Large intestine (tissue), 12 donors: ENCODE results near the gene SHC1. TPM values are rescaled to one million over a fixed set of nuclear protein-coding genes. Genes with fewer than 3 reads are reported as not detected.

ENCODE experiments used
- DNase-seq, 2 donors: peaks; one replicate each; pipeline versions ENCODE4 v3.0.0 to v3.0.0-alpha.2; 2013
- H3K27ac ChIP-seq: one replicate; pipeline ENCODE4 v1.5.1; 2013; ENCODE audit warnings: low read length
- H3K27me3 ChIP-seq: 2 replicates; pipeline ENCODE4 v1.6.1; 2013; ENCODE audit warnings: low read length; ENCODE audit not compliant: control insufficient read depth, insufficient read depth
- H3K36me3 ChIP-seq: 2 replicates; pipeline ENCODE4 v1.6.1; 2013; ENCODE audit warnings: low read length; ENCODE audit not compliant: control insufficient read depth, insufficient read depth
- H3K4me1 ChIP-seq: one replicate; pipeline ENCODE4 v1.6.1; 2013; ENCODE audit warnings: low read length; ENCODE audit not compliant: control insufficient read depth, insufficient read depth
- H3K4me3 ChIP-seq: one replicate; pipeline ENCODE4 v1.5.1; 2013; ENCODE audit warnings: low read length
- H3K9me3 ChIP-seq: one replicate; pipeline ENCODE4 v1.6.1; 2013; ENCODE audit warnings: mild to moderate bottlenecking, low read depth, low read length, moderate library complexity; ENCODE audit not compliant: control insufficient read depth
- WGBS: methylation state at CpG from one replicate; pipeline ENCODE4 v1.1.5; 2013; ENCODE audit warnings: low lambda C conversion rate; ENCODE audit not compliant: insufficient coverage; 5-methylcytosine and 5-hydroxymethylcytosine counted together
- long read RNA-seq, 11 donors: transcript quantifications; one replicate each; lab custom pipeline, GENCODE V29; 2026
- polyA plus RNA-seq: library from polyadenylated mRNA; unstranded; fragments of 120-200 nt; gene quantifications from one replicate; pipeline ENCODE4 v1.2.1, GENCODE V29; 2013

The SHC1 gene
- polyA plus RNA-seq, result 76.4 TPM
- long read RNA-seq, donor 1, partial matches to known transcripts, result 0 of 7 reads
- long read RNA-seq, donor 1, other reads (novel, unspliced or antisense), result 0 of 7 reads
- long read RNA-seq, donor 2, transcript SHC1-205 (13 exons, 3,062 nt), result major isoform, 5 of 14 reads
- long read RNA-seq, donor 2, partial matches to known transcripts, result 7 of 14 reads
- long read RNA-seq, donor 2, other reads (novel, unspliced or antisense), result 0 of 14 reads
- long read RNA-seq, donor 3, result 0 reads
- long read RNA-seq, donor 4, result 0 reads
- long read RNA-seq, donor 5, partial matches to known transcripts, result 0 of 9 reads
- long read RNA-seq, donor 5, other reads (novel, unspliced or antisense), result 0 of 9 reads
- long read RNA-seq, donor 6, partial matches to known transcripts, result 5 of 80 reads
- long read RNA-seq, donor 6, other reads (novel, unspliced or antisense), result 68 of 80 reads
- long read RNA-seq, donor 7, partial matches to known transcripts, result 5 of 13 reads
- long read RNA-seq, donor 7, other reads (novel, unspliced or antisense), result 0 of 13 reads
- long read RNA-seq, donor 8, partial matches to known transcripts, result 8 of 126 reads
- long read RNA-seq, donor 8, other reads (novel, unspliced or antisense), result 107 of 126 reads
- long read RNA-seq, donor 9, transcript SHC1-205 (13 exons, 3,062 nt), result major isoform, 5 of 97 reads
- long read RNA-seq, donor 9, partial matches to known transcripts, result 0 of 97 reads
- long read RNA-seq, donor 9, other reads (novel, unspliced or antisense), result 88 of 97 reads
- long read RNA-seq, donor 10, transcript SHC1-205 (13 exons, 3,062 nt), result major isoform, 5 of 12 reads
- long read RNA-seq, donor 10, partial matches to known transcripts, result 0 of 12 reads
- long read RNA-seq, donor 10, other reads (novel, unspliced or antisense), result 0 of 12 reads
- long read RNA-seq, donor 11, partial matches to known transcripts, result 0 of 74 reads
- long read RNA-seq, donor 11, other reads (novel, unspliced or antisense), result 66 of 74 reads

- peak; percentile 84 to 85 for DNase-seq
- H3K27ac ChIP-seq, result peak within 1 kb of the TSS; percentile 70
- H3K27me3 ChIP-seq, result no peaks in the 10 kb centered on the region
- no peaks in the 10 kb centered on the region for H3K9me3 ChIP-seq
- WGBS, result 24% methylated on average over 3 of the region's 15 CpGs
- H3K36me3 ChIP-seq, result peaks cover 41% of the 10 kb centered on the region
- H3K4me1 ChIP-seq, result peaks cover 30% of the 10 kb centered on the region
- H3K4me3 ChIP-seq, result peak within 1 kb of the TSS; percentile 33
These were observed at the start of gene SHC1 for GRCh38 chr1:154970631-154971340. Gene SHC1 (minus strand): TSS chr1:154970747. CDS start chr1:154970526, 221 bp downstream.

GRCh38 chr1:155019377-155020245 is 49.1 kb upstream of the SHC1 start:
- H3K36me3 ChIP-seq, result peaks cover 23% of the 10 kb centered on the region

GRCh38 chr1:155018617-155019348 is 48.2 kb upstream of the SHC1 start:
- Histone ChIP-seq H3K4me3 (no peak overlapping the region), H3K27me3 (no peaks in the 10 kb centered on the region), H3K27ac (no peak overlapping the region), H3K9me3 (no peaks in the 10 kb centered on the region), H3K36me3 (peaks cover 31% of the 10 kb centered on the region), H3K4me1 (peaks cover 31% of the 10 kb centered on the region)
- no peak for DNase-seq
- no CpG with 5 or more reads among the region's 8 CpGs for WGBS

More at GRCh38 chr1:155019377-155020245, 49.1 kb upstream of the SHC1 start:
- Histone ChIP-seq H3K27ac (no peak overlapping the region), H3K27me3 (no peaks in the 10 kb centered on the region), H3K9me3 (no peaks in the 10 kb centered on the region), H3K4me1 (peaks cover 26% of the 10 kb centered on the region), H3K4me3 (no peak overlapping the region)
- 97% methylated on average over 5 of the region's 11 CpGs for WGBS
- DNase-seq, result no peak

- peak overlapping the region; percentile 25 for H3K4me3 ChIP-seq
- peaks cover 38% of the 10 kb centered on the region for H3K36me3 ChIP-seq
- no peaks in the 10 kb centered on the region for H3K27me3 ChIP-seq
These were observed 47.4 kb upstream of the SHC1 start for GRCh38 chr1:155017946-155018316.

DNA sequence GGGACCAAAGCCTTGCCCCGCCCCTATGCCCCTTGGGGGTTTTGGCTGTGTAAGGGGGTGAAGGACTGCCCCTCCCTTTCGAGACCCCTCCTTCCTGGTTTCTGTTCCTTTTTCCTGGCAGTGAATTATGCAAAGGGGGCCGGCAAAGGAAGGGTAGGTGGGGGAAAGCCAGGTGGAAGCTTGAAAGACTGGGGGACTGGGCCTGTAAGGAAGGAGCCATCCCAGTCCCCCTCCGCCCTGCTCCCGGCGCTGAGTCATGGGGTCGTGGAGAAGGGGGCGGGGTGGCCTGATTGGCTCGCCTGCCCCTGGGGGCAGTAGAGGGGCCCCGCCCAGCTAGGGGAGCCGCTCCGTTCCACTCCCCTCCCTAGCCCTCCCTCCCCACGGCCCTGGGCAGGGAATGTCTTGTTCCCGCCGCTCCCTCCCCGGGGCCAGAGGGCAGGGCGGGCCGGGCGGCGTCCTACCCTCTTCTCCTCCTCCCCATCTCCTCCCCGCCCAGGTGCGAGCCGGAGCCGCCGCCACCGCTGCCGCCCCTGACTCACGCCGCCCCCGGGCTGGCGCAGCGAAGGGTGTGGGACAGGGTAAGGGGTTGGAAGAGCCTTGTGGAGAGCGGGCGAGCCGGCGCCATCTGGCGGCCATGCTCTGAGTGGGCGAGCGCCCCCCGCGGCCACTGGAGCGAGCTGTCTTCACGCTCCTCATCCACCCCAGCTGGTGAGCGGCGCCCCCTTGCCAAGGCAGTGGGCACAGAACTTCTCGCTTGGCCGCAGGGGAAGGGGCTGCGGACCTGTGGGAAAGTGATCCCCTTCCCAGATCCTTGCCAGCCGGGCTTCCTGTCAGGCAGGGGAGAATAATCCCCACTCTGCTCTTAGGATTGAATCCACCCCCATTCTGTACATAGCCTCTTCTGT is 46.7 kb upstream of the SHC1 start:
- Histone ChIP-seq H3K4me3 (peak overlapping the region; percentile 25), H3K9me3 (no peaks in the 10 kb centered on the region), H3K27me3 (no peaks in the 10 kb centered on the region), H3K36me3 (peaks cover 41% of the 10 kb centered on the region), H3K4me1 (peaks cover 45% of the 10 kb centered on the region), H3K27ac (peak overlapping the region; percentile 88)
- WGBS, result no CpG with 5 or more reads among the region's 49 CpGs
- peak; percentile 96 to 98 for DNase-seq

More at GRCh38 chr1:155017946-155018316, 47.4 kb upstream of the SHC1 start:
- peak overlapping the region; percentile 88 for H3K27ac ChIP-seq
- no peak for DNase-seq
- H3K9me3 ChIP-seq, result no peaks in the 10 kb centered on the region
- H3K4me1 ChIP-seq, result peaks cover 38% of the 10 kb centered on the region
- WGBS, result no CpG with 5 or more reads among the region's 6 CpGs

- H3K36me3 ChIP-seq, result peaks cover 46% of the 10 kb centered on the region
- H3K4me3 ChIP-seq, result no peak overlapping the region
- H3K9me3 ChIP-seq, result no peaks in the 10 kb centered on the region
- H3K27me3 ChIP-seq, result no peaks in the 10 kb centered on the region
- peak overlapping the region; percentile 88 for H3K27ac ChIP-seq
- peaks cover 54% of the 10 kb centered on the region for H3K4me1 ChIP-seq
- DNase-seq, result no peak
- WGBS, result no CpG with 5 or more reads among the region's 26 CpGs
These were observed 45.8 kb upstream of the SHC1 start for GRCh38 chr1:155016231-155016831.

DNA sequence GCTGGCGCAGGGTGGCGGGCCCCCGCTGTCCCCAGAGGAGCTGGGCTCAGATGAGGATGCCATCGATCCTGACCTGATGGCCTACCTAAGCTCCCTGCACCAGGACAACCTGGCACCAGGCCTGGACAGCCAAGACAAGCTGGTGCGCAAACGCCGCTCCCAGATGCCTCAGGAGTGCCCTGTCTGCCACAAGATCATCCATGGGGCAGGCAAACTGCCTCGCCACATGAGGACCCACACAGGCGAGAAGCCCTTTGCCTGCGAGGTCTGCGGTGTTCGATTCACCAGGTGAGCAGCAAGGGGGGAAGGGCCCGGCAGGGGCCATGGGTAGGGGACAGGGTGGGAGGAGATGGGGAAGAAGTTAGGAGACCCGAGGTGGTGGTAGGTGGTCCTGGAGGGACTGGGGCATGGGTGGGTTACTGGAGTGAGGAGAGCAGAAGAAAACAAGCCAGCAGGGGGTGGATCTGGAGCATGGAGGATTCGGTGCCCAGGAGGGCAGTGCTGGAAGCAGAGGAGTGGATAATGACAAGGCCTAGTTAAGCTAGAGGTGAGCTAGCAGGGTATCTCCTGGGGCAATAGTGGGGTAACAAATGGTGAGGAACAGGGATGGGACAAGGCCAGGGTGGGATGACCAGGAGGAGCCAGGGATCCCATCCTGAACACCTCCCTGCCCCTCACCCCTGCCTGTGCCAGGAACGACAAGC is 45.1 kb upstream of the SHC1 start:
- no peaks in the 10 kb centered on the region for H3K9me3 ChIP-seq
- H3K4me1 ChIP-seq, result peaks cover 61% of the 10 kb centered on the region
- no CpG with 5 or more reads among the region's 16 CpGs for WGBS
- H3K27ac ChIP-seq, result no peak overlapping the region
- no peak overlapping the region for H3K4me3 ChIP-seq
- no peaks in the 10 kb centered on the region for H3K27me3 ChIP-seq
- peaks cover 52% of the 10 kb centered on the region for H3K36me3 ChIP-seq
- no peak for DNase-seq
